T-helper 2 cell treated with Interferon-gamma antibody and Interleukin-4, amounts not matched to agents 5 μg/mL and 100 μg/mL, for 36 hours (primary cell): Measurements from ENCODE around the gene PDGFB.

Experiments
- DNase-seq: peaks from one replicate; pipeline ENCODE4 v3.0.0; 2021; ENCODE audit warnings: low spot score
- H3K27ac Mint-ChIP-seq: one replicate; pipeline ENCODE4 v1.8.0; 2021; ENCODE audit warnings: mild to moderate bottlenecking, mixed read lengths
- H3K27me3 Mint-ChIP-seq: one replicate; pipeline ENCODE4 v1.8.0; 2021; ENCODE audit warnings: low read depth, mixed read lengths
- H3K36me3 Mint-ChIP-seq: one replicate; pipeline ENCODE4 v1.8.0; 2021; ENCODE audit warnings: low read depth, mixed read lengths
- H3K4me1 Mint-ChIP-seq: one replicate; pipeline ENCODE4 v1.8.0; 2021; ENCODE audit warnings: low read depth, mixed read lengths
- H3K4me3 Mint-ChIP-seq: one replicate; pipeline ENCODE4 v1.8.0; 2022; ENCODE audit warnings: mild to moderate bottlenecking, moderate library complexity, mixed read lengths
- H3K9me3 Mint-ChIP-seq: one replicate; pipeline ENCODE4 v1.8.0; 2021; ENCODE audit warnings: mixed read lengths

PDGFB gene

GRCh38 chr22:39212721-39213376 lies 31.9 kb downstream of the PDGFB start:
- Mint-ChIP-seq H3K27ac (no peak overlapping the region), H3K36me3 (no peaks in the 10 kb centered on the region), H3K9me3 (peaks cover 3% of the 10 kb centered on the region), H3K4me1 (peaks cover 5% of the 10 kb centered on the region), H3K27me3 (peaks cover 13% of the 10 kb centered on the region), H3K4me3 (no peak overlapping the region)
- DNase-seq = no peak

GRCh38 chr22:39209756-39210155 lies 35.0 kb downstream of the PDGFB start:
- Mint-ChIP-seq H3K4me3 (no peak overlapping the region), H3K27me3 (peaks cover 8% of the 10 kb centered on the region), H3K36me3 (no peaks in the 10 kb centered on the region), H3K27ac (no peak overlapping the region), H3K9me3 (no peaks in the 10 kb centered on the region), H3K4me1 (peaks cover 7% of the 10 kb centered on the region)
- no peak for DNase-seq

- Mint-ChIP-seq H3K9me3 (no peaks in the 10 kb centered on the region), H3K4me1 (peaks cover 7% of the 10 kb centered on the region), H3K36me3 (no peaks in the 10 kb centered on the region), H3K27ac (peak overlapping the region; percentile 21), H3K4me3 (no peak overlapping the region), H3K27me3 (peaks cover 13% of the 10 kb centered on the region)
- DNase-seq = no peak
These were observed 36.6 kb downstream of the PDGFB start for GRCh38 chr22:39208013-39208680.

- Mint-ChIP-seq H3K4me1 (peaks cover 7% of the 10 kb centered on the region), H3K4me3 (no peak overlapping the region), H3K36me3 (no peaks in the 10 kb centered on the region), H3K27ac (no peak overlapping the region), H3K27me3 (peaks cover 12% of the 10 kb centered on the region), H3K9me3 (no peaks in the 10 kb centered on the region)
- DNase-seq = no peak
These were observed 37.4 kb downstream of the PDGFB start for GRCh38 chr22:39207141-39208012.

GRCh38 chr22:39206491-39206890 lies 38.3 kb downstream of the PDGFB start:
- no peak for DNase-seq
- H3K27ac Mint-ChIP-seq = no peak overlapping the region
- no peak overlapping the region for H3K4me3 Mint-ChIP-seq
- no peaks in the 10 kb centered on the region for H3K36me3 Mint-ChIP-seq
- no peaks in the 10 kb centered on the region for H3K9me3 Mint-ChIP-seq
- peaks cover 12% of the 10 kb centered on the region for H3K27me3 Mint-ChIP-seq
- peaks cover 7% of the 10 kb centered on the region for H3K4me1 Mint-ChIP-seq

GRCh38 chr22:39205344-39206021 lies 39.3 kb downstream of the PDGFB start:
- no peaks in the 10 kb centered on the region for H3K36me3 Mint-ChIP-seq
- peaks cover 12% of the 10 kb centered on the region for H3K27me3 Mint-ChIP-seq
- DNase-seq = peak; percentile 17
- H3K4me1 Mint-ChIP-seq = peaks cover 7% of the 10 kb centered on the region
- H3K4me3 Mint-ChIP-seq = no peak overlapping the region
- H3K27ac Mint-ChIP-seq = no peak overlapping the region
- H3K9me3 Mint-ChIP-seq = no peaks in the 10 kb centered on the region

GRCh38 chr22:39204216-39204615 lies 40.6 kb downstream of the PDGFB start:
- H3K27me3 Mint-ChIP-seq = peaks cover 12% of the 10 kb centered on the region
- no peak overlapping the region for H3K4me3 Mint-ChIP-seq
- no peak overlapping the region for H3K27ac Mint-ChIP-seq
- DNase-seq = no peak
- H3K4me1 Mint-ChIP-seq = peaks cover 7% of the 10 kb centered on the region
- H3K9me3 Mint-ChIP-seq = no peaks in the 10 kb centered on the region
- H3K36me3 Mint-ChIP-seq = no peaks in the 10 kb centered on the region

GRCh38 chr22:39197578-39197977 lies 47.2 kb downstream of the PDGFB start:
- Mint-ChIP-seq H3K4me3 (no peak overlapping the region), H3K9me3 (peaks cover 4% of the 10 kb centered on the region), H3K27ac (no peak overlapping the region), H3K36me3 (no peaks in the 10 kb centered on the region), H3K4me1 (peaks cover 4% of the 10 kb centered on the region), H3K27me3 (peaks cover 32% of the 10 kb centered on the region)
- no peak for DNase-seq

GRCh38 chr22:39194098-39194497 lies 50.7 kb downstream of the PDGFB start:
- no peak for DNase-seq
- peaks cover 34% of the 10 kb centered on the region for H3K27me3 Mint-ChIP-seq
- H3K4me1 Mint-ChIP-seq = peaks cover 4% of the 10 kb centered on the region
- no peaks in the 10 kb centered on the region for H3K36me3 Mint-ChIP-seq
- H3K9me3 Mint-ChIP-seq = peaks cover 4% of the 10 kb centered on the region
- H3K4me3 Mint-ChIP-seq = no peak overlapping the region
- H3K27ac Mint-ChIP-seq = no peak overlapping the region

GRCh38 chr22:39188809-39189208 lies 56.0 kb downstream of the PDGFB start:
- no peaks in the 10 kb centered on the region for H3K36me3 Mint-ChIP-seq
- H3K9me3 Mint-ChIP-seq = no peaks in the 10 kb centered on the region
- peaks cover 10% of the 10 kb centered on the region for H3K27me3 Mint-ChIP-seq
- DNase-seq = no peak
- no peak overlapping the region for H3K4me3 Mint-ChIP-seq
- H3K4me1 Mint-ChIP-seq = no peaks in the 10 kb centered on the region
- H3K27ac Mint-ChIP-seq = no peak overlapping the region

- Mint-ChIP-seq H3K4me1 (no peaks in the 10 kb centered on the region), H3K27ac (no peak overlapping the region), H3K36me3 (no peaks in the 10 kb centered on the region), H3K9me3 (no peaks in the 10 kb centered on the region), H3K27me3 (peaks cover 5% of the 10 kb centered on the region), H3K4me3 (no peak overlapping the region)
- no peak for DNase-seq
These were observed 59.2 kb downstream of the PDGFB start for GRCh38 chr22:39185601-39186012.

- no peaks in the 10 kb centered on the region for H3K36me3 Mint-ChIP-seq
- no peaks in the 10 kb centered on the region for H3K9me3 Mint-ChIP-seq
- H3K4me3 Mint-ChIP-seq = no peak overlapping the region
- no peaks in the 10 kb centered on the region for H3K4me1 Mint-ChIP-seq
- peaks cover 5% of the 10 kb centered on the region for H3K27me3 Mint-ChIP-seq
- no peak overlapping the region for H3K27ac Mint-ChIP-seq
- DNase-seq = no peak
These were observed 59.9 kb downstream of the PDGFB start for GRCh38 chr22:39184586-39185577.
